Body of pancreas (tissue), 4 donors: ENCODE results near the gene CTTN. TPM values are rescaled to one million over a fixed set of nuclear protein-coding genes. Genes with fewer than 3 reads are reported as not detected.

ENCODE experiments used
- ATAC-seq: fragments of 150-250 bp; one replicate; pipeline ENCODE4 v1.9.1; 2016
- DNase-seq, 4 donors: peaks; one replicate each; pipeline ENCODE4 v3.0.0-alpha.2; 2019
- H3K27ac ChIP-seq, 4 donors: fragments of 200-600 bp; sonication (generic); 1 replicate in 3 of 4; 2 replicates in 1 of 4; pipeline versions ENCODE4 v1.5.1 to v1.6.1; 2016 to 2019; ENCODE audit warnings: mild to moderate bottlenecking in 1 of 4, mixed read lengths in 1 of 4, moderate library complexity in 1 of 4
- H3K27me3 ChIP-seq, 2 donors: fragments of 200-600 bp; sonication (generic); one replicate each; pipeline ENCODE4 v1.6.0; 2016; ENCODE audit warnings: mild to moderate bottlenecking in 1 of 2
- H3K36me3 ChIP-seq, 2 donors: fragments of 200-600 bp; sonication (generic); replicated peaks in 1 of 2; 2 replicates each; pipeline ENCODE4 v1.5.1; 2016; ENCODE audit warnings: low read depth in 2 of 2; ENCODE audit not compliant: insufficient read depth in 1 of 2
- H3K4me1 ChIP-seq: fragments of 200-600 bp; sonication (generic); one replicate; pipeline ENCODE4 v1.6.0; 2016
- H3K4me3 ChIP-seq, 2 donors: fragments of 200-600 bp; sonication (generic); 1 replicate in 1 of 2; 2 replicates in 1 of 2; pipeline ENCODE4 v1.5.1; 2016 to 2019
- H3K9me3 ChIP-seq, 3 donors: fragments of 200-600 bp; sonication (generic); 1 replicate in 2 of 3; 2 replicates in 1 of 3; pipeline ENCODE4 v1.5.1; 2016
- POLR2A ChIP-seq, 3 donors: fragments of 450-650 bp; IDR thresholded peaks; one replicate each; pipeline ENCODE4 v1.6.1; 2016; ENCODE audit warnings: antibody characterized with exemption in 3 of 3, mild to moderate bottlenecking in 2 of 3
- WGBS, 2 donors: methylation state at CpG; one replicate each; pipeline ENCODE4 v1.1.5; 2017; 5-methylcytosine and 5-hydroxymethylcytosine counted together
- intact Hi-C: fragments of 100-400 bp; cut with DNase I; formaldehyde crosslinking; loops from one replicate; pipeline ENCODE4 v1.15.1; 2023
- total RNA-seq, 2 donors: library from RNA; depleted of rRNA; stranded (reverse); fragments of >200 nt; gene quantifications; one replicate each; pipeline ENCODE4 v1.1.0, GENCODE V29; 2016
- TF ChIP-seq, protein P1 (sequence below), 7 experiments: fragments of 450-650 bp in 4 of 7; fragments of 200-600 bp in 3 of 7; sonication (generic) in 3 of 7; IDR thresholded peaks; one replicate each; pipeline ENCODE4 v1.5.1; 2016 to 2019; ENCODE audit warnings: antibody characterized with exemption in 7 of 7

The CTTN gene
- total RNA-seq, 2 donors from 2014 or later: 126 to 197 TPM

- H3K4me1 ChIP-seq: no peaks in the 10 kb centered on the region
- H3K27ac ChIP-seq: no peak overlapping the region
- no peaks in the 10 kb centered on the region for H3K27me3 ChIP-seq
- peaks cover 17 to 38% of the 10 kb centered on the region in 2 donors for H3K36me3 ChIP-seq
- TF ChIP-seq, protein P1, sequence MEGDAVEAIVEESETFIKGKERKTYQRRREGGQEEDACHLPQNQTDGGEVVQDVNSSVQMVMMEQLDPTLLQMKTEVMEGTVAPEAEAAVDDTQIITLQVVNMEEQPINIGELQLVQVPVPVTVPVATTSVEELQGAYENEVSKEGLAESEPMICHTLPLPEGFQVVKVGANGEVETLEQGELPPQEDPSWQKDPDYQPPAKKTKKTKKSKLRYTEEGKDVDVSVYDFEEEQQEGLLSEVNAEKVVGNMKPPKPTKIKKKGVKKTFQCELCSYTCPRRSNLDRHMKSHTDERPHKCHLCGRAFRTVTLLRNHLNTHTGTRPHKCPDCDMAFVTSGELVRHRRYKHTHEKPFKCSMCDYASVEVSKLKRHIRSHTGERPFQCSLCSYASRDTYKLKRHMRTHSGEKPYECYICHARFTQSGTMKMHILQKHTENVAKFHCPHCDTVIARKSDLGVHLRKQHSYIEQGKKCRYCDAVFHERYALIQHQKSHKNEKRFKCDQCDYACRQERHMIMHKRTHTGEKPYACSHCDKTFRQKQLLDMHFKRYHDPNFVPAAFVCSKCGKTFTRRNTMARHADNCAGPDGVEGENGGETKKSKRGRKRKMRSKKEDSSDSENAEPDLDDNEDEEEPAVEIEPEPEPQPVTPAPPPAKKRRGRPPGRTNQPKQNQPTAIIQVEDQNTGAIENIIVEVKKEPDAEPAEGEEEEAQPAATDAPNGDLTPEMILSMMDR (IDR thresholded peaks at IDR 0.05): no peak
- no peak for TF ChIP-seq POLR2A (IDR thresholded peaks at IDR 0.05)
- no peaks in the 10 kb centered on the region for H3K9me3 ChIP-seq
- WGBS, 2 donors: 92 to 93% methylated on average over 11 to 13 of the region's 13 CpGs
- intact Hi-C loops: no loop called here
- H3K4me3 ChIP-seq: no peak overlapping the region
- ATAC-seq: no peak
- no peak for DNase-seq
Observed at GRCh38 chr11:70435361-70435760, 37.0 kb downstream of the CTTN start.

GRCh38 chr11:70435765-70436500 lies 37.6 kb downstream of the CTTN start:
- no peak for DNase-seq
- intact Hi-C loops: no loop called here

GRCh38 chr11:70436501-70436860 lies 38.2 kb downstream of the CTTN start:
- H3K9me3 ChIP-seq: no peaks in the 10 kb centered on the region
- WGBS, 2 donors: 94 to 98% methylated on average over 15 of the region's 15 CpGs
- ATAC-seq: no peak
- H3K27me3 ChIP-seq: no peaks in the 10 kb centered on the region
- H3K4me1 ChIP-seq: no peaks in the 10 kb centered on the region
- H3K4me3 ChIP-seq: no peak overlapping the region
- no peak for DNase-seq
- no peak overlapping the region for H3K27ac ChIP-seq
- peaks cover 12 to 29% of the 10 kb centered on the region in 2 donors for H3K36me3 ChIP-seq
- intact Hi-C loops: no loop called here
- TF ChIP-seq, protein P1 (IDR thresholded peaks at IDR 0.05): no peak
- no peak for TF ChIP-seq POLR2A (IDR thresholded peaks at IDR 0.05)

More at GRCh38 chr11:70435765-70436500, 37.6 kb downstream of the CTTN start:
- no peak for ATAC-seq
- Histone ChIP-seq H3K9me3 (no peaks in the 10 kb centered on the region), H3K27ac (no peak overlapping the region), H3K27me3 (no peaks in the 10 kb centered on the region), H3K4me3 (no peak overlapping the region), H3K4me1 (no peaks in the 10 kb centered on the region), H3K36me3 (peaks cover 17 to 35% of the 10 kb centered on the region in 2 donors)
- WGBS, 2 donors: 86 to 94% methylated on average over 17 to 19 of the region's 24 CpGs
- TF ChIP-seq POLR2A (IDR thresholded peaks at IDR 0.05): no peak
- TF ChIP-seq, protein P1 (IDR thresholded peaks at IDR 0.05): no peak

- WGBS, 2 donors: 94 to 98% methylated on average over 11 to 18 of the region's 18 CpGs
- TF ChIP-seq POLR2A (IDR thresholded peaks at IDR 0.05): no peak
- TF ChIP-seq, protein P1 (IDR thresholded peaks at IDR 0.05): no peak
Observed at GRCh38 chr11:70437111-70437784, 38.9 kb downstream of the CTTN start.

More at GRCh38 chr11:70437111-70437784, 38.9 kb downstream of the CTTN start:
- no peak overlapping the region for H3K4me3 ChIP-seq
- no peaks in the 10 kb centered on the region for H3K27me3 ChIP-seq
- no peak overlapping the region for H3K27ac ChIP-seq
- no peaks in the 10 kb centered on the region for H3K9me3 ChIP-seq
- ATAC-seq (no peak), DNase-seq (no peak)
- no peaks in the 10 kb centered on the region for H3K4me1 ChIP-seq
- peaks cover 6 to 23% of the 10 kb centered on the region in 2 donors for H3K36me3 ChIP-seq
- intact Hi-C loops: no loop called here
